ENCODE results near the gene NDUFA12. TPM values are rescaled to one million over a fixed set of nuclear protein-coding genes. Genes with fewer than 3 reads are reported as not detected.

Gene NDUFA12
- total RNA-seq, 1 experiment from 2014 or later, result 116 TPM

GRCh38 chr12:94970560-94970959 lies 32.9 kb downstream of the NDUFA12 start:
- H3K9me3 ChIP-seq (replicated peaks), result no peaks in the 10 kb centered on the region
- no peak overlapping the region for H3K27ac ChIP-seq
- DNase-seq, result no peak
- no peak overlapping the region for H3K4me3 ChIP-seq
- no peaks in the 10 kb centered on the region for H3K27me3 ChIP-seq
- peaks cover 3% of the 10 kb centered on the region for H3K4me1 ChIP-seq
- peaks cover 4% of the 10 kb centered on the region; the same call in 1 of the 2 replicates for H3K36me3 ChIP-seq

GRCh38 chr12:94969424-94969823 lies 34.1 kb downstream of the NDUFA12 start:
- H3K27ac ChIP-seq, result no peak overlapping the region
- no peak overlapping the region for H3K4me3 ChIP-seq
- DNase-seq, result no peak
- H3K9me3 ChIP-seq (replicated peaks), result no peaks in the 10 kb centered on the region
- H3K36me3 ChIP-seq, result peaks cover 4% of the 10 kb centered on the region; the same call in 1 of the 2 replicates
- H3K27me3 ChIP-seq, result no peaks in the 10 kb centered on the region
- peaks cover 3% of the 10 kb centered on the region for H3K4me1 ChIP-seq

GRCh38 chr12:94965982-94966630 lies 37.4 kb downstream of the NDUFA12 start:
- Histone ChIP-seq H3K27ac (no peak overlapping the region), H3K9me3 (replicated peaks) (no peaks in the 10 kb centered on the region), H3K4me1 (no peaks in the 10 kb centered on the region), H3K4me3 (no peak overlapping the region), H3K36me3 (peaks cover 4% of the 10 kb centered on the region; the same call in 1 of the 2 replicates), H3K27me3 (no peaks in the 10 kb centered on the region)
- no peak for DNase-seq

- DNase-seq, result no peak
- H3K4me1 ChIP-seq, result no peaks in the 10 kb centered on the region
- no peak overlapping the region for H3K27ac ChIP-seq
- no peaks in the 10 kb centered on the region for H3K27me3 ChIP-seq
- no peaks in the 10 kb centered on the region for H3K9me3 ChIP-seq (replicated peaks)
- no peaks in the 10 kb centered on the region for H3K36me3 ChIP-seq
- no peak overlapping the region for H3K4me3 ChIP-seq
Measured at GRCh38 chr12:94963649-94964048, 39.8 kb downstream of the NDUFA12 start.

GRCh38 chr12:94962670-94963069 lies 40.8 kb downstream of the NDUFA12 start:
- no peaks in the 10 kb centered on the region for H3K9me3 ChIP-seq (replicated peaks)
- H3K27me3 ChIP-seq, result no peaks in the 10 kb centered on the region
- H3K4me3 ChIP-seq, result no peak overlapping the region
- H3K36me3 ChIP-seq, result no peaks in the 10 kb centered on the region
- H3K27ac ChIP-seq, result no peak overlapping the region
- no peaks in the 10 kb centered on the region for H3K4me1 ChIP-seq
- no peak for DNase-seq

GRCh38 chr12:94961911-94962310 lies 41.6 kb downstream of the NDUFA12 start:
- no peak overlapping the region for H3K27ac ChIP-seq
- no peaks in the 10 kb centered on the region for H3K27me3 ChIP-seq
- peaks cover 4% of the 10 kb centered on the region for H3K4me1 ChIP-seq
- no peak for DNase-seq
- no peak overlapping the region for H3K4me3 ChIP-seq
- no peaks in the 10 kb centered on the region for H3K36me3 ChIP-seq
- no peaks in the 10 kb centered on the region for H3K9me3 ChIP-seq (replicated peaks)

GRCh38 chr12:94961256-94961824 lies 42.2 kb downstream of the NDUFA12 start:
- DNase-seq, result no peak

GRCh38 chr12:94957006-94957405 lies 46.5 kb downstream of the NDUFA12 start:
- no peaks in the 10 kb centered on the region for H3K27me3 ChIP-seq
- no peaks in the 10 kb centered on the region for H3K9me3 ChIP-seq (replicated peaks)
- H3K36me3 ChIP-seq, result no peaks in the 10 kb centered on the region
- DNase-seq, result peak in 1 of 2 experiments; percentile 32
- H3K4me3 ChIP-seq, result no peak overlapping the region
- peaks cover 24% of the 10 kb centered on the region for H3K4me1 ChIP-seq
- no peak overlapping the region for H3K27ac ChIP-seq

More at GRCh38 chr12:94961256-94961824, 42.2 kb downstream of the NDUFA12 start:
- H3K36me3 ChIP-seq, result no peaks in the 10 kb centered on the region
- peaks cover 9% of the 10 kb centered on the region for H3K4me1 ChIP-seq
- H3K4me3 ChIP-seq, result no peak overlapping the region
- no peaks in the 10 kb centered on the region for H3K9me3 ChIP-seq (replicated peaks)
- no peaks in the 10 kb centered on the region for H3K27me3 ChIP-seq
- H3K27ac ChIP-seq, result no peak overlapping the region

GRCh38 chr12:94954948-94955592 lies 48.4 kb downstream of the NDUFA12 start:
- Histone ChIP-seq H3K27ac (no peak overlapping the region; the same call in 1 of the 2 replicates), H3K27me3 (no peaks in the 10 kb centered on the region), H3K9me3 (replicated peaks) (no peaks in the 10 kb centered on the region)

GRCh38 chr12:94954029-94954685 lies 49.3 kb downstream of the NDUFA12 start:
- Histone ChIP-seq H3K4me3 (no peak overlapping the region), H3K36me3 (no peaks in the 10 kb centered on the region), H3K27ac (peak overlapping the region; percentile 67), H3K4me1 (peaks cover 24% of the 10 kb centered on the region), H3K27me3 (no peaks in the 10 kb centered on the region), H3K9me3 (replicated peaks) (no peaks in the 10 kb centered on the region)
- DNase-seq, result peak; percentile 36 to 61

More at GRCh38 chr12:94954948-94955592, 48.4 kb downstream of the NDUFA12 start:
- Histone ChIP-seq H3K4me3 (no peak overlapping the region), H3K36me3 (no peaks in the 10 kb centered on the region), H3K4me1 (peaks cover 24% of the 10 kb centered on the region)
- DNase-seq, result no peak

- H3K9me3 ChIP-seq (replicated peaks), result no peaks in the 10 kb centered on the region
- H3K27ac ChIP-seq, result no peak overlapping the region
- H3K27me3 ChIP-seq, result no peaks in the 10 kb centered on the region
- no peaks in the 10 kb centered on the region for H3K36me3 ChIP-seq
- no peak for DNase-seq
- H3K4me1 ChIP-seq, result peaks cover 24% of the 10 kb centered on the region
- H3K4me3 ChIP-seq, result no peak overlapping the region
Measured at GRCh38 chr12:94952325-94952724, 51.2 kb downstream of the NDUFA12 start.

GRCh38 chr12:94951071-94951934 lies 52.2 kb downstream of the NDUFA12 start:
- Histone ChIP-seq H3K4me1 (peaks cover 15% of the 10 kb centered on the region), H3K27me3 (no peaks in the 10 kb centered on the region), H3K9me3 (replicated peaks) (no peaks in the 10 kb centered on the region), H3K4me3 (no peak overlapping the region), H3K27ac (no peak overlapping the region), H3K36me3 (no peaks in the 10 kb centered on the region)
- no peak for DNase-seq

- no peaks in the 10 kb centered on the region for H3K36me3 ChIP-seq
- H3K4me1 ChIP-seq, result peaks cover 2% of the 10 kb centered on the region
- H3K4me3 ChIP-seq, result no peak overlapping the region
- H3K9me3 ChIP-seq (replicated peaks), result no peaks in the 10 kb centered on the region
- no peak overlapping the region for H3K27ac ChIP-seq
- H3K27me3 ChIP-seq, result no peaks in the 10 kb centered on the region
- DNase-seq, result no peak
Measured at GRCh38 chr12:94948232-94948810, 55.2 kb downstream of the NDUFA12 start.

GRCh38 chr12:94942663-94943062 lies 60.8 kb downstream of the NDUFA12 start:
- DNase-seq, result no peak
- Histone ChIP-seq H3K9me3 (replicated peaks) (no peaks in the 10 kb centered on the region), H3K27ac (no peak overlapping the region)

More at GRCh38 chr12:94942663-94943062, 60.8 kb downstream of the NDUFA12 start:
- H3K36me3 ChIP-seq, result no peaks in the 10 kb centered on the region
- no peak overlapping the region for H3K4me3 ChIP-seq
- no peaks in the 10 kb centered on the region for H3K27me3 ChIP-seq
- no peaks in the 10 kb centered on the region; the same call in 1 of the 2 replicates for H3K4me1 ChIP-seq
